Measurements from ENCODE around the gene C11orf98. TPM values are rescaled to one million over a fixed set of nuclear protein-coding genes. Genes with fewer than 3 reads are reported as not detected.

The C11orf98 gene
- total RNA-seq, 2 donors from 2014 or later, result 125 to 140 TPM

GRCh38 chr11:62712276-62712812 is 47.3 kb upstream of the C11orf98 start:
- Mint-ChIP-seq H3K27me3 (ENCODE audit: insufficient read depth) (no peaks in the 10 kb centered on the region), H3K27ac (peak overlapping the region; percentile 76), H3K4me3 (no peak overlapping the region), H3K36me3 (ENCODE audit: low read depth) (peaks cover 61% of the 10 kb centered on the region), H3K9me3 (no peaks in the 10 kb centered on the region), H3K4me1 (peaks cover 47% of the 10 kb centered on the region)
- Histone ChIP-seq H3K9me3 (ENCODE audit: control insufficient read depth, low read length) (no peaks in the 10 kb centered on the region), H3K4me3 (ENCODE audit: low read length) (no peak overlapping the region), H3K27me3 (ENCODE audit: control insufficient read depth, insufficient read depth, low read length, poor library complexity, severe bottlenecking) (no peaks in the 10 kb centered on the region), H3K9ac (ENCODE audit: extremely low read depth, low read length, poor library complexity, severe bottlenecking) (no peak overlapping the region), H3K27ac (ENCODE audit: low read depth, low read length) (no peak overlapping the region), H3K4me1 (ENCODE audit: control insufficient read depth, insufficient read depth, low read length) (peaks cover 12% of the 10 kb centered on the region), H3K36me3 (ENCODE audit: control insufficient read depth, insufficient read depth, low read length) (peaks cover 77% of the 10 kb centered on the region)
- 95 to 100% methylated on average over 2 to 6 of the region's 6 CpGs for WGBS, 2 experiments (ENCODE audit: insufficient coverage in 1 of 2, insufficient read length in 1 of 2)
- no peak for DNase-seq
- no peak for TF ChIP-seq CTCF (conservative IDR thresholded peaks at IDR 0.05)

GRCh38 chr11:62710001-62710345 is 45.0 kb upstream of the C11orf98 start:
- no peak for TF ChIP-seq CTCF (conservative IDR thresholded peaks at IDR 0.05)
- DNase-seq, result no peak
- H3K4me3 ChIP-seq (ENCODE audit: low read length), result peak overlapping the region; percentile 88
- WGBS, 2 experiments (ENCODE audit: insufficient coverage in 1 of 2, insufficient read length in 1 of 2), result 81 to 82% methylated on average over 7 of the region's 7 CpGs
- Mint-ChIP-seq H3K27ac (peak overlapping the region; percentile 97), H3K4me3 (peak overlapping the region; percentile 73), H3K4me1 (peaks cover 54% of the 10 kb centered on the region), H3K9me3 (no peaks in the 10 kb centered on the region), H3K27me3 (ENCODE audit: insufficient read depth) (no peaks in the 10 kb centered on the region), H3K36me3 (ENCODE audit: low read depth) (peaks cover 40% of the 10 kb centered on the region)
- H3K27me3 ChIP-seq (ENCODE audit: control insufficient read depth, insufficient read depth, low read length, poor library complexity, severe bottlenecking), result no peaks in the 10 kb centered on the region
- H3K36me3 ChIP-seq (ENCODE audit: control insufficient read depth, insufficient read depth, low read length), result peaks cover 62% of the 10 kb centered on the region
- H3K27ac ChIP-seq (ENCODE audit: low read depth, low read length), result peak overlapping the region; percentile 96
- no peaks in the 10 kb centered on the region for H3K9me3 ChIP-seq (ENCODE audit: control insufficient read depth, low read length)
- peak overlapping the region; percentile 84 for H3K9ac ChIP-seq (ENCODE audit: extremely low read depth, low read length, poor library complexity, severe bottlenecking)
- H3K4me1 ChIP-seq (ENCODE audit: control insufficient read depth, insufficient read depth, low read length), result peaks cover 27% of the 10 kb centered on the region

- peak overlapping the region; percentile 84 for H3K9ac ChIP-seq (ENCODE audit: extremely low read depth, low read length, poor library complexity, severe bottlenecking)
- no peaks in the 10 kb centered on the region for H3K27me3 ChIP-seq (ENCODE audit: control insufficient read depth, insufficient read depth, low read length, poor library complexity, severe bottlenecking)
These were observed 44.4 kb upstream of the C11orf98 start for GRCh38 chr11:62709247-62710000.

More at GRCh38 chr11:62709247-62710000, 44.4 kb upstream of the C11orf98 start:
- Mint-ChIP-seq H3K27ac (peak overlapping the region; percentile 97), H3K4me3 (peak overlapping the region; percentile 73), H3K27me3 (ENCODE audit: insufficient read depth) (no peaks in the 10 kb centered on the region), H3K9me3 (no peaks in the 10 kb centered on the region), H3K36me3 (ENCODE audit: low read depth) (peaks cover 40% of the 10 kb centered on the region), H3K4me1 (peaks cover 51% of the 10 kb centered on the region)
- Histone ChIP-seq H3K4me1 (ENCODE audit: control insufficient read depth, insufficient read depth, low read length) (peaks cover 27% of the 10 kb centered on the region), H3K4me3 (ENCODE audit: low read length) (peak overlapping the region; percentile 88), H3K36me3 (ENCODE audit: control insufficient read depth, insufficient read depth, low read length) (peaks cover 62% of the 10 kb centered on the region), H3K27ac (ENCODE audit: low read depth, low read length) (peak overlapping the region; percentile 96), H3K9me3 (ENCODE audit: control insufficient read depth, low read length) (no peaks in the 10 kb centered on the region)
- WGBS, 2 experiments (ENCODE audit: insufficient coverage in 1 of 2, insufficient read length in 1 of 2), result 10 to 11% methylated on average over 28 to 47 of the region's 47 CpGs
- no peak for TF ChIP-seq CTCF (conservative IDR thresholded peaks at IDR 0.05)
- peak; percentile 98 for DNase-seq

Data from endodermal cell (in vitro differentiated cells).